Activated CD8-positive, alpha-beta memory T cell treated with anti-CD3 and anti-CD28 coated beads for 4 hours (primary cell): Measurements from ENCODE around the gene LRRK1.

ENCODE experiments used
- DNase-seq, 2 donors: peaks; one replicate each; pipeline ENCODE4 v3.0.0-alpha.2; 2020; ENCODE audit warnings: low read depth in 2 of 2

LRRK1 gene

DNA sequence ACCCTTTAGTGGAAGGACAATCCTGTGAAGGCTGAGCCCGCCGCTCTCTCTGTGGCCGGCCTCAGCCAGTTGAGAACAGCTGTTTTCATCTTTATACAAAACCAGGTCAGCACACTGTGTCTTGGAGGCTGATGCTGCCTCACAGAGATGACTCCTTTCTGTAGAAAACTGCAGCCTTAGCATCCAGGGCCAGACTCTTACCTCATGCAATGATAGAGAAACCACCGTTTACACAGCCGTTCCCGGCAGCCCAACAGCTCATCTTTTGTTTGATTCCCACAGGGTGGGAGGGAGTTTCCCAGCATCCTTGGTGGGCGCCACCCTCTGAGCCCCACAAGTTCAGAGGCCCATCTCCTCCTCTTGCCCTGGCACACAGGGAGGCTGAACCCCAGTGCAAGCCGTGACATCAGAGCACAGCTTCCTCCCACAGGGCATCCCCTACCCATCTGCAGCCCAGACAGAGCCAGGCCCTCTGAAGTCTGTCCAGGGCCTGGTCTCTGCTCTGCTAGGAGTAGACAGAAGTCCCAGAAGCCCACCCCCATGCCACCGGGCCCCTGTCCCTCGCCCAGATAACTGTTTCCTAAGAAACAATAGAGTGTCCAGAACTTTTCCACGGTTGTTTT, 105.0 kb downstream of the LRRK1 start:
- DNase-seq = no peak

DNA sequence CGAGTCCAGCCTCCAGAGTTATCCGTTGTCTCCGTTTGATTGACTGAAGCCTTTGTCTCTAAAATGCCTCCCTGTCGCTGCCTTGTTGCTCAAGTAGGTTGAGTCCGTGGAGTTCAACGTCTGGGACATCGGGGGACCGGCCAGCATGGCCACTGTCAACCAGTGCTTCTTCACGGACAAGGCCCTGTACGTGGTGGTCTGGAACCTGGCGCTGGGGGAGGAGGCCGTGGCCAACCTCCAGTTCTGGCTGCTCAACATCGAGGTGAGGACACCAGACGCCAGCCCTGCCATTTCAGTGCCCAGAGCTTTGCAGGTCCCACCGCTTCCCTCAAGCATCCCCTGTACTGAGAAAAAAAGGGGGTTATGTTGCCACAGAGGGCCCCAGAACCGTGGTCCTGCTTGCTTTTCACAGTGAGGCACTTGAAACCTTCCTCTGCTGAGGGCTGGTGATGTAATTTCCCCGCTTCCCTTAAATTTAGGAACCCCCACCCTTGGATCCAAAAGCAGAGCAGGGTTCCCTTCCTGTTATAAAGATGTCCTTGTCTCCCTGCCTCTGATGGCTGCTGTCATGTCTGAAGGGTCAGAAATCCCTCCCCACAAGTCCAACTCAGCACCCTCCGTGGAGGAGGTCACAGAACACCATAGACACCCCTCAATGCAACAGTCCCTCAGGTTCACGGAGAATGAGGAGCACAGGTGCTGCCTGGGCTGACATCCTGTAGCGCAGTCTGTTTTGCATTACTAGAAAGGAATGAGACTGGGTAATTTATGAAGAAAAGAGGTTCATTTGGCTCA, 105.7 kb downstream of the LRRK1 start:
- no peak for DNase-seq

DNA sequence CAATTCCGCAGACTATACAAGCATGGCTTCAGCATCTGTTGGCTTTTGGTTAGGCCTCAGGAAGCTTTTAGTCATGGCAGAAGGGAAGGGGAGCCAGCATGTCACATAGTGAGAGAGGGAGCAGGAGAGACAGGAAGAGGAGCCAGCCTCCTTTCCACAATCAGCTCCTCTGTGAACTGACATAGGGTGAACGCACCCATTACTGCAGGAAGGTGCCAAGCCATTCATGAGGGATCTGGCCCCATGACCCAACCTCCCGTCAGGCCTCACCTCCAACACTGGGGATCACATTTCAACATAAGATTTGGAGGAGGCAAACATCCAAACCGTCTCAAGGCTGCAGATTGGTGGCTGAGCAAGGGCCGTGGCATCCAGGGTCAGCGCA, 106.3 kb downstream of the LRRK1 start:
- no peak for DNase-seq

DNA sequence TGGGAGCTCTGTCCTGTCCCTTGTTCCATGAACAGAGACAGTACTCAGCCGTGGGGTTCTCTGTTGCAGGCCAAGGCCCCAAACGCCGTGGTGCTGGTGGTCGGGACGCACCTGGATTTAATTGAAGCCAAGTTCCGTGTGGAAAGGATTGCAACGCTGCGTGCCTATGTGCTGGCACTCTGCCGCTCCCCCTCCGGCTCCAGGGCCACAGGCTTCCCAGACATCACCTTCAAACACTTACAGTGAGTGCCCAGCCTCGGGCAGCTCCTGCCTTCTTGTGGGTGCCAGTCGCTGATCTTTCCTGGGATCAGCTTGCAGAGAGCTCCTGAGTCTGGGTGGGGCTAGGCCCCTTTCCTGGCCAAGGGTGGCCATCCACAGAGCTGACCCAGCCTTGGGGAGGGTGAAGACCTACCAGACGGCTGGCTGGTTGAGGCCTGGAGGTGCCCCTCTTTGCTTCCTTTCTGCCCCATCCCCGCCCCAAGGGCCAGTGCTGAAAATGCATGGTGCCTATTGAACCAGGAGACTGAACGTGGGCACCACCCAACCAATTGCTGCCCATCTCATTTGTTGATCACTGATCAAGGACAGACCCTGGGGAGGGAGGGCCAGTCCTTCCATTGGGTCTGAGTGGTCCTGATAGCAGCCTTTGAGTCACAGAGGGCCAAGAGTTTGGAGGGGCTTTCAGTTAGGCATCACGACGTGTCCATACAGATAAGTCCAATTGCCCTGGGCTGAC, 106.9 kb downstream of the LRRK1 start:
- DNase-seq = no peak

DNA sequence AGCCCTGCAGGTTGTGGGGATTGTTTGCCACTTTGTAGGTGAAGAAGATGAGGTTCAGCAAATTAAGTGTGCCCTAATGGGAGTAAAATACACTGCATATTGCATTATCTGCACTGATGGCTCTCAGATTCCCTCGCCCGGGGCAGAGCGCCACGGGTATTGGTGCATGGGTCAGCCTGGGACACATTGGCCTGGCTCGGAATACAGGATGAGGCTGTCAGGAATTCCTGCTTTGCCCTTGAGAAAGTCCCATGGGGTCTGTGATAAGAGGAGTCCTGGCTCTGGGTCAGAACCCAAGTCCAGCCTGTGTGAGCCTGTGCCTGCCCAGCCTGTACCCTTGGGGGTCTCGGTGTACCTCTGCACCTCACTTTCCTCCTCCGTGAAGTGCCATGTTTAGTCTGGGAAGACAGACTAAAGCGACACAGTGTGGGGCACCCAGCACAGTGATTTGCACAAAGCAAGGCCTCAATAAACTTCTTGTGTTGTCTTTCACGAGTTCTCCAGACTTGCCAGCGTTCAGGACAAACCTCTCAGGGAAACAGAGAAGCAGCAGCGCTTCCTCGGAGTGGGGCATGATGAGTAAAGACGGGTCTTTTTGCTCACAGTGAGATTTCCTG, 107.6 kb downstream of the LRRK1 start:
- DNase-seq = no peak

DNA sequence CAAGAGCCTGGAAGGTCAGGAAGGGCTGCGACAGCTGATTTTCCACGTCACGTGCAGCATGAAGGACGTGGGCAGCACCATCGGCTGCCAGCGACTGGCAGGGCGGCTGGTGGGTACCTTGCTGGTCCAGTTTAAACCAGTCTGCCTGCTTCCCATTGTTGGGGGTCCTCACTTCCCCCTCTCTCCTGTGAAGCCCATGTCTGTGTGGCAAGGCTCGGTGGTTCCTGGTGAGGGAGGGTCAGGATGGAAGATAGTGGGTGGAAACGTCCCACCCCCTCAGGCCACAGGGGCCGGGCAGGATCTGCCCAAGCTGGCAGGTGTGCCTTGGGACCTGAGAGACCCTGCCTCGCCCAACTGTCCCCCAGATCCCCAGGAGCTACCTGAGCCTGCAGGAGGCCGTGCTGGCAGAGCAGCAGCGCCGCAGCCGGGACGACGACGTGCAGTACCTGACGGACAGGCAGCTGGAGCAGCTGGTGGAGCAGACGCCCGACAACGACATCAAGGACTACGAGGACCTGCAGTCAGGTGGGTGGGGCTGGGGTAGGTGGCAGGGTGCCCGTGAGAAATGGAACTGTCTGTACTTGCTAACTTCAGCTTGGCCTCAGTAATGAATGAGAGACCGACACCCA, 108.2 kb downstream of the LRRK1 start:
- DNase-seq = no peak

DNA sequence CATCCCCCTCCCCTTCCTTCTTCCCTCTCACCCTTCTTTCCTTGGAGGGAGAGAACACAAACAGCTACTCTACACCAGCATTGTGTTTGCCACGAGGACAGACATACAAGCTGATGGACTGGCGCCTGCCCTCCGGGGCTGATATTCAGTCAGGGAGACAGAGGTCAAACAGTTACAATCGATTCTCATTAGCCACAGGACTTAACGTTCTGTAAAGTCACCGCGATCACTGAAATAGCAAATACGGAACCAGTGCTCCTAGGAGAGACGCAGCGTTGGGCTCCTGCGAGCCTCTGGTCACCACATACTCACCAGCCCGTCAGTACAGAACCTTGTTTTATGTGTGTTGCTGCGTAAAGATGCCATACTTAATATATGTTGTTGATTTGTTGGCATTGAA, 108.8 kb downstream of the LRRK1 start:
- DNase-seq = no peak

DNA sequence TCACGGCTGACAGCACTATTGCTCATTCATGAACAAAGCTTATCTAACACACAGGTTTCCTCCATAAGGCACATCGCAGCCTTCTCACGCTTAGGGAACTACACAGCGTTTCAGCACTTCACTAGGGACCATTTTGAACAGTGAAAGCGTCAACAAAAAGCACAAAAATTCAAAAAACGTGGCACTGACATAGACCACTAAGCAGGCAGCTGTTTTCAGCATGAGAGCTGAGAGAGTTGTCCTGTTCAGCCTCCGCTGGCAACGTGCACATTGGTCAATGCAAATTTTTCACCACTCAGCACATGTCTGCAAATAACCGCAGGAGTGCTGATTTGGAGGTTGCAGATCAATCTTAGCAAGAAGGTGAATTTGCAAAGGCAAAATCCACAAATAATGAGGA, 109.2 kb downstream of the LRRK1 start:
- DNase-seq = no peak

DNA sequence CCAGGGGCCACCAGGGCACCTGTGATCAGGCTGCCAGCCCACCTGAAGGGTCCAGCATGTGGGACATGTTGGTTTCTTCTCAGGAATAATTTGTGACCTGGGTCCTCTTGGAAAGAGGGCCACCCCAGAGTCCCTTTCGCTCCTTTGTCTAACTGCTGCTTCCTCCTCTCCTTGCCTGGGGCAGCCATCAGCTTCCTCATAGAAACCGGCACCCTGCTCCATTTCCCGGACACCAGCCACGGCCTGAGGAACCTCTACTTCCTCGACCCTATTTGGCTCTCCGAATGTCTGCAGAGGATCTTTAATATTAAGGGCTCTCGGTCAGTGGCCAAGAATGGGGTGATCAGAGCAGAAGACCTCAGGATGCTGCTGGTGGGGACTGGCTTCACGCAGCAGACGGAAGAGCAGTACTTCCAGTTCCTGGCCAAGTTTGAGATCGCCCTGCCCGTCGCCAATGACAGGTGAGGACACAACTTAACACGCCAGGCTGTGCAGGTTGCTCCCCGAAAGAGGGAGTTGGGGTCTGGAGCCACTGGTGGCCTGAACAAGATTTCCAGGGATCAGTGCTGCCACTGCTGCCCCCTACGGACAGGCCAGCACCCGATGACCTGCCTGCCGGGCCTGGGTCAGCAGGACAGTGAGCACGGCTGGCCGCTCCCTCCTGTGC, 109.7 kb downstream of the LRRK1 start:
- no peak for DNase-seq

DNA sequence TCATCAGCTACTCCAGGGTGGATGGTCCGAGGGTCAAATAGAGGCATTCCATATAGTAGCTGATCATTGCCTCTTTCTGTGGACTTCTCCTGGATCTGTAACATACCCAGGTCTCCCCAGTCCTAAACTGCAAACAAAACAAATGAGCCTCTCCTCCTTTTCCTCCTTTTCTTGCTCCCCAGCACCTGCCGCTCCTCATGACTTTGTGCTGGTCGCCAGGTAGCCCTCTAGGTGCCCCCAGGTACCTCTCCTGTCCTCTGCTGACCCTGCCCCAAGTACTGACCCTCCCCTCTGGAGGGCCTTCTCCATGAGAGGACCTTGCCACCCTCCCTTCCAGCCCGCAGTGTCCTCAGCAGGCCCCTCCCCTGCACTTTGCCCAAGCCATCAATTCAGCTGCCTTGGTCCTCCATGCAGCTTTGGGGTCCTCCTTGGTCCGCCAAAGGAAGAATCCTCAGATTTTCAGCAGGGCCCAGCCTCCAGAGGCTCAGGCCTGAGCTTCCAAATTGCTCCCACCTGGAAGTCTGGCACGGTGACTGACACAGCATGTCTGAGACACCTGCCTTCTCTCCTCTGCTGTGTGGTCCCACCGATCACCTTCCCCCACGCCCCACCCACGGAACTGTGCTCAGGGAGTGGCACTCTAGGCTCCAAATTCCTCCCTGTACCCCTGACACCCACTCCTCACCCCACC, 111.0 kb downstream of the LRRK1 start:
- DNase-seq = no peak

DNA sequence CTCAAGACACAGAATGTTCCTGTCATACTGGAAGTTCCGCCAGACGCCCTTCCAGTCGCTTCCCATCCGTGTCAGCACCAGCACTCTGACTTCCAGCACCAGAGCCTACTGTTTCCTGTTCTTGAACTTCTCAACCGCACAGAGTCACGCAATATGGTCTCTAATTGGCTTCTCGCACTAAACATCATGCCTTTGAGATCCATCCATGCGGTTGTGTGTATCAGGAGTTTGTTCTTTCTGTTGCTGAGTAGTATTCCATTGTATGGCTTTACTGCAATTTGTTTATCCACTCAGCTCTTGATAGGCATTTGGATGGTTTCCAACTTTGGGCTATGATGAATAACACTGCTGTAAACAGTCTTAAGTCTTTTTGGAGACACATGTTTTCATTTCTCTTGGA, 112.1 kb downstream of the LRRK1 start:
- no peak for DNase-seq

DNA sequence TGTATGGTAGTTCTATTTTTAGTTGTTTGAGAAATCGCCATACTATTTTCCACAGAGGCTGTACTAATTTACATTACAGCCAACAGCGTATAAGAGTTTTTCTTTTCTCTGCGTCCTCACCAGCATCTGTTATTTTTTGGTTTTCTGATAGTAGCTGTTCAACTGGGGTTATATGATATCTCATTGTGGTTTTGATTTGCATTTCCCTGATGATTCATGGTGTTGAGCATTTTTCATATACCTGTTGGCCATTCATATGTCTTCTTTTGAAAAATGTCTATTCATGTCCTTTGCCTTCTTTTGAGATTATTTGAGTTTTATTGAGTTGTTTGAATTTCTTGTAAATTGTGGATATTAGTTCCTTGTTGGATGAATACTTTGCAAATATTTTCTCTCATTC, 114.6 kb downstream of the LRRK1 start:
- DNase-seq = no peak

DNA sequence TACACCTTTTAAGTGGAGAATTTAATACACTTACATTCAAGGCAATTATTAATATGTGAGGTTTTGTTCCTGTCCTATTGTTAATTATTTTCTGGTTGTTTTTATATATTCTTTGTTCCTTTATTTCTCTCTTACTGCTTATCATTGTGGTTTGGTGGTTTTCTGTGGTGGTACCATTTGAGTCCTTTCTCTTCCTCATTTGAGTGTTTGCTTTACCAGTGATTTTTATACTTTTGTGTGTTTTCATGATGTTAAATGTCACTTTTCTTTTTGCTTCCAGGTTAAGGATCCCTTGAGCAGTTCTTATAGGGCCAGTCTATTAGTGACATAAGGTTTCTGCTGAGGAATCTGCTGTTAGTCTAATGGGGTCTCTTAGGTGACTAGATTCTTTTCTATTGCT, 116.5 kb downstream of the LRRK1 start:
- no peak for DNase-seq

DNA sequence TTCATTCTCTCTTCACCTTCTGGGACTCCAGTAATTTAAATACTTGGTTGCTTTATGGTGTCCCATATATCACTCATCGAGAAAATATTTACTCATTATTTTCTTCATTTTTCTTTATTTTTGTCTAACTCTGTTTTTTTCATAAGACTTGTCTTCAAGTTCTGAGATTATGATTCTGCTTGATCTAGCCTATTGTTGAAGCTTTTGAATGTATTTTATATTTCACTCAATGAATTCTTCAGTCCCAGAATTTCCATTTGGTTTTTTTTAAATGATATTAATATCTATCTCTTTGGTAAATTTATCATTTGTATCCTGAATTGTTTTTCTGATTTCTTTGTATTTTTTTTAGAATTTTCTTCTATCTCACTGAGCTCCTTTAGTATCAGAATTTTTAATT, 117.0 kb downstream of the LRRK1 start:
- DNase-seq = no peak

DNA sequence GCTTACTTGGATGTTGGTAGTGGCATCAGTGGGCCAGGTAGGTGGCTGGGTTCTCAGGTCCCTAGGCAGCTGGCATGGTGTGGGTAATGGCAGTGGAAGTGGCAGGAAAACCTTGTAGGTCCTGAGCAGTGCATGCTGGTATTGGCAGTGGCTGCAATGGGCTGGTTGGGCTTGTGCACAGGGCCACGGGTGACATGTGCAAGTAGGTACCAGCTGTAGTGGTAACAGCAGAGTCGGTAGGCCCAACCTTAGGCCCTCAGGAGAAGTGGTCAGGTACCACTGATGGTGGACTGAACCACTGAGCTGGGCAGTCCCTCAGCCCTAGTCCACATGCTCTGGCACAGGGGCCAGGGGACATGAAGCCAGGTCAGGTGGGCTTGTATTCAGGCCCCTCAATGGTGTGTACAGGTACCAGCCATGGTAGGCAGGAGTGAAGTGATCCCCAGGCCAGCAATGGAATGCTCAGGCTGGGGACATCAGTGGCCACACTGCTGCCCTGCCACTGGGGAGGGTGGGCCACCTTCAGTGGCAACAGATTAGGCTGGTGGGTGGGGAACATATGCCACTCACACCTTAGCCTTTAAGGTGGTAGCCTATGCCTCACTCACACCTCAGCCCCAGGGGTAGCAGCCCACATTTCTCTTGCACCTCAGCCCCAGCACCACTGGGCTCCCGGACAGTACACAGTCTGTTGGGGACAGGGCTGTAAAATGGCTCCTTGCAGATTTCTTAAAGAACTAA, 118.1 kb downstream of the LRRK1 start:
- no peak for DNase-seq

DNA sequence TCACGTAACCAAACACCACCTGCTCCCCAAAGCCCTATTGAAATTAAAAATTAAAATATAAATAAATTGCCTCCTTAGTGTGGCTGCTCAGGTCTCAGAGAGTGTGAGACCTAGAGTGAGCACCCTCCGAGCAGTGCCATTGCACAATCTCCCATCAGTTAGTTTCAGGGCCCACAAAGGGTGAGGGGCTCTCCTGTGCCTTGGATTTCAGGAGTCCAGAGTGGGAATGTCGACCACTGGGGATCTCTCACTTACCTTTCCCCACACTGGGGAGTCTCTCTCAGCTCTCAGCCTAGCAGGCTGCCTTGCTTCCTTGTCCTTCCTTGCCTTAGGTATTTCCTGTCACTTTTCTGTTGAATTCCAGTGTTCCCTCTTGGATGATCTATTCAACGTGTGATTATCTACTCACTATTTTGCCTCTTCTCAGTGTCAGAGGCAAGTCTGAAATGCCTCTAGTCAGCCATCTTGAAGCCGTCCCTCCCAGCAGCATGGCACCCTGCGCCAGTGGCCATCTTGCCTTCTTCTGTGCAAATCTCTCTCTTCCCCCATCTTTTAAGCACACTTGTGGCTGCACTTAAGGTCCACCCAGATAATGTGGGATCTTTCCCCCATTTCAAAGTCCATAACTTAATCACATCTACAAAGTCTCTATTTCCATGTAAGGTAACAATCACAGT, 119.3 kb downstream of the LRRK1 start:
- no peak for DNase-seq

DNA sequence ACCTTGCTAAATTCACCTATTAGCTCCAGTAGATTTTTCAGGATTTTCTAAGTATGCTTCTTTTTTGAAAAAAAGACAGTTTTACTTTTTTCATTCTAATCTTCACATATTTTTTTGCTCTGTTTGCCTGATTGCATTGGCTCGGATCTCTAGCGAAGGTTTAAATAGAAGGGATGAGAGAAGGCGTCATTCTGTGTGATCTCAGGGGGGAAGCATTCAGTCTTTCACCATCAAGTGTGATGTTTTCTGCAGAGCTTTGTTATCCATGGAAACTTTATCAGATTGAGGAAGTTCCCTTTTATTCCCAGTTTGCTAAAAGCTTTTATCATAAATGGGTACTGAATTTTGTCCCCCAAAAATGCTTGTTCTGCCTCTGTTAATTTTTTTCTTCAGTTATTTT, 120.3 kb downstream of the LRRK1 start:
- no peak for DNase-seq

DNA sequence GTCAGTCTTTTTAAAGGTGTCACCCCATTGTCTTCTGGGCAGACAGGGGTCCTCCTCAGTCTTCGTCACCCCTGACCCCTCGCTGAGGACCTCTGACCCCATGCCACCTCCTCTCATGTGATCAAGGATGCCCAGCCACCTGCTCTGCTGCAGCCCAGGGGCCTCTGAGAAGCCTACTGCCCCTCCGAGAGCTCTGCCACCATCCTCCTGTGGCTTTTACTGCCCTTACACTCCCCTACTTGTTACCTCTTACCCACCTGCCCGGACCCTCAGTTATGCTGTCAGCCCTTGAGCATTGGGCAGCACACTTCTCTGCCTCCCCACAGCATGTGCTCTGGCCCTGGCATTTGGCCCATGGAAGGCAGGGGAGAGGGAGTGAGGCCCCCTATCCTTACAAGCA, 123.2 kb downstream of the LRRK1 start:
- no peak for DNase-seq

DNA sequence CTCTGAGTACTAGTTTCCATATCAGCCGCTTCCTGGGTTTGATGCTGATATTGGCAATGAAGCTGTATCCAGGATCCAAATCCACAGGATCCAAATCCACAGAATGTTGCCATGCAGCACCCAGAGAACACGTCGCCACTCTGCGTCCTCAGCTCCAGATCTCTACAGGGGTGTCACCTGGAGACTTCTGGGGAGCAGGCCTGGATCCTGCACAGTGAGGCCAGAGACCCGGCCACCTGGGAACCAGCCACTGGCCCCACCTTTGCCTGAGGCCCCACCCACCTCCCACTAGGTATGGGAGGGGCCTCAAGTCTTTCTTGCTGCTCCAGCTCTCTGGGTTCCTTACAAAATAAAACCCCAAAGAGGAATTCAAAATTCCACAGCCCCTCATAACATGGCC, 123.9 kb downstream of the LRRK1 start:
- DNase-seq = no peak
